ENCODE data around the gene SIX3. TPM values are rescaled to one million over a fixed set of nuclear protein-coding genes. Genes with fewer than 3 reads are reported as not detected.
A peak's percentile ranks its signal among the peaks of the same experiment; 100 is the strongest.

The SIX3 gene
- total RNA-seq (2021) (0.56 and 0.59 TPM in 2 replicates), Bru-seq, nascent RNA (percentile 18 among the genes with signal in this experiment), BruChase-seq, experiment 1, labeled RNA remaining after a 2-hour chase (percentile 33 among the genes with signal in this experiment), BruChase-seq, experiment 2, labeled RNA remaining after a 6-hour chase (percentile 27 among the genes with signal in this experiment)
- long read RNA-seq, partial matches to known transcripts: 0 of 3 reads
- long read RNA-seq, other reads (novel, unspliced or antisense): 1 of 3 reads

DNA sequence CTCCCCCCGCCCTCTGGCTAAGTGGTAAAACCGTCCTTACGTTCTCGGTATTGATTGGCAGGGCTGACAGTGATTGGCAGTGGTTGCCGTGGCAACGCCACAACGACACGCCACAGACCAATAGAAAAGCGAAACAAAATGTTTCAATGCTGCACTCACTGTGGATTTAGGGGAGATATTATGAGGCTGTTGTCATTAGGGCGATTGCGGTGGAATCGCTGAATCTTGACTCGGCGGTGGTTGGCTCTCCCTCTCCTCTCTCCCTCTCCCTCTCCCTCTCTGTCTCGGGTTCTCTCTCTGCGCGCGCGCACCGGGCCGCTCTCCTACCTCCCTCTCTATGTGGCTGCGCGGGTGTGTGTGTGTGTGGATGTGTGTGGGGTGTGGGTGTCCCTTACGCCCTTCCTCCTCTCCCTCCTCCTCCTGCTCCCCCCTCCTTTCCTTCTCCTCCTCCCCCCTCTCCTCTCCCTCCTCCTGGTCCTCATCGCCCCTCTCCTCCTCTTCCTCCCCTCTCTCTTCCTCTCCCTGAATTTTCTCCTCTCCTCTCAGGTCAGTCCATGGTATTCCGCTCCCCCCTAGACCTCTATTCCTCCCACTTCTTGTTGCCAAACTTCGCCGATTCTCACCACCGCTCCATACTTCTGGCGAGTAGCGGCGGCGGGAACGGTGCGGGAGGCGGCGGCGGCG is at the start of gene SIX3:
SIX3 (plus strand) TSS at position 152 of the 684 bp plus-strand sequence; CDS start at position 555, 403 bp downstream.
- intact Hi-C loops (cut with micrococcal nuclease; ENCODE audit: unreplicated experiment): no loop called here
- Histone ChIP-seq H3K4me3 (ENCODE audit: low read depth, low read length, poor library complexity, severe bottlenecking) (peak within 1 kb of the TSS; percentile 51), H3K27ac (ENCODE audit: low read depth, low read length, poor library complexity, severe bottlenecking) (no peak within 1 kb of the TSS), H3K27me3 (replicated peaks; ENCODE audit: insufficient read depth, low read depth, low read length, poor library complexity) (peaks cover 45% of the 10 kb centered on the region), H3K9me3 (ENCODE audit: low read depth, low read length, poor library complexity, severe bottlenecking) (no peaks in the 10 kb centered on the region), H3K36me3 (ENCODE audit: insufficient read depth, low read length, poor library complexity, severe bottlenecking) (no peaks in the 10 kb centered on the region), H3K4me1 (ENCODE audit: insufficient read depth, low read length, poor library complexity, severe bottlenecking) (peaks cover 13% of the 10 kb centered on the region)
- BruUV-seq (replicated peaks): no TSS peak
- POLR2A ChIA-PET (ENCODE audit: low non-redundant PET): no interaction called here
- CTCF ChIA-PET: no interaction called here
- peak; percentile 72 for DNase-seq (ENCODE audit: low spot score)
- TF ChIP-seq, protein P1, sequence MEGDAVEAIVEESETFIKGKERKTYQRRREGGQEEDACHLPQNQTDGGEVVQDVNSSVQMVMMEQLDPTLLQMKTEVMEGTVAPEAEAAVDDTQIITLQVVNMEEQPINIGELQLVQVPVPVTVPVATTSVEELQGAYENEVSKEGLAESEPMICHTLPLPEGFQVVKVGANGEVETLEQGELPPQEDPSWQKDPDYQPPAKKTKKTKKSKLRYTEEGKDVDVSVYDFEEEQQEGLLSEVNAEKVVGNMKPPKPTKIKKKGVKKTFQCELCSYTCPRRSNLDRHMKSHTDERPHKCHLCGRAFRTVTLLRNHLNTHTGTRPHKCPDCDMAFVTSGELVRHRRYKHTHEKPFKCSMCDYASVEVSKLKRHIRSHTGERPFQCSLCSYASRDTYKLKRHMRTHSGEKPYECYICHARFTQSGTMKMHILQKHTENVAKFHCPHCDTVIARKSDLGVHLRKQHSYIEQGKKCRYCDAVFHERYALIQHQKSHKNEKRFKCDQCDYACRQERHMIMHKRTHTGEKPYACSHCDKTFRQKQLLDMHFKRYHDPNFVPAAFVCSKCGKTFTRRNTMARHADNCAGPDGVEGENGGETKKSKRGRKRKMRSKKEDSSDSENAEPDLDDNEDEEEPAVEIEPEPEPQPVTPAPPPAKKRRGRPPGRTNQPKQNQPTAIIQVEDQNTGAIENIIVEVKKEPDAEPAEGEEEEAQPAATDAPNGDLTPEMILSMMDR (conservative IDR thresholded peaks at IDR 0.05; ENCODE audit: low read depth, low read length): no peak
- TF ChIP-seq EZH2 (IDR thresholded peaks at IDR 0.05; ENCODE audit: borderline replicate concordance, low read depth, low read length, poor library complexity, severe bottlenecking): peak; percentile 53

DNA sequence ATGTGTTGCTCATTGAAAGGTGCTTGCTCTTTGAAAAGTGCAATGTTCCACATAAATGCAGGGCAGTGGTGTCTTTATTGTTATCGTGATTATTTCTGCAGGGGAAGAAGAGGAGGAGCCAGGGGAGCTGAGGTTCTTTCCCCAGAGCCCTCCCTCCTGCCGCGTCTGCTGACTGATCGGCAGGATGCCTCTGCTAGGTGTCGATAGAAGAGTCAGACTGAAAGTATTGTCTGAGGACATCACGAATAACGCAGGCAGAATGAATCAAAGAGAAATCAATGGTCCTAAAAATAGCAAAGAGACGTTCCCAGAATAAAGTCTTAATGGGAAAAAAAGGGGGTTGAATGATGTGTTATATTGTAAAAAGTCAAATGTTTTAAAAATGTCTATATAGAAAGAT is 47.4 kb upstream of the SIX3 start:
- Histone ChIP-seq H3K4me3 (ENCODE audit: low read depth, low read length, poor library complexity, severe bottlenecking) (no peak overlapping the region), H3K4me1 (ENCODE audit: insufficient read depth, low read length, poor library complexity, severe bottlenecking) (no peaks in the 10 kb centered on the region), H3K36me3 (ENCODE audit: insufficient read depth, low read length, poor library complexity, severe bottlenecking) (no peaks in the 10 kb centered on the region), H3K27me3 (replicated peaks; ENCODE audit: insufficient read depth, low read depth, low read length, poor library complexity) (no peaks in the 10 kb centered on the region), H3K27ac (ENCODE audit: low read depth, low read length, poor library complexity, severe bottlenecking) (no peak overlapping the region), H3K9me3 (ENCODE audit: low read depth, low read length, poor library complexity, severe bottlenecking) (no peaks in the 10 kb centered on the region)
- TF ChIP-seq, protein P1 (conservative IDR thresholded peaks at IDR 0.05; ENCODE audit: low read depth, low read length): no peak
- no peak for TF ChIP-seq EZH2 (IDR thresholded peaks at IDR 0.05; ENCODE audit: borderline replicate concordance, low read depth, low read length, poor library complexity, severe bottlenecking)
- BruUV-seq (replicated peaks): no TSS peak
- CTCF ChIA-PET: no interaction called here
- POLR2A ChIA-PET (ENCODE audit: low non-redundant PET): no interaction called here
- no peak for DNase-seq (ENCODE audit: low spot score)
- intact Hi-C loops (cut with micrococcal nuclease; ENCODE audit: unreplicated experiment): no loop called here

DNA sequence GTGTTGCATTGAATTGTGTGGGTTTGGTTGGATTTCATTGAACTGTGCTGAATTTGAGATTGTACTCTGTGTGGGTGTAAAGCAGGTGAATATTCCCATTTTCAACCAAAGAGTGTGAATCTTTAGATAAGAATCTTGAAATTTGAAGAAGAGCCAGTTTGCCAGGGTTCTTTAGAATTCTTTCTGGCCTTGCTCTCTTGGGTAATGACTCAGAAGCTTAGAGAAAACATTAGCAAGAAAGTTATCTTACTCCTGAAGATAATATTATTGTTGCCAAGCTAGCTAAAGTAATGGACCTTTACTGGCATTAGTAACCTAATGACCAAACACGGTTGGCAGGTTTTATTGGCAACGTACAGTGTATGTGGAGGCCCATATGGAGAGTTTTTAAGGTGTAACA is 46.4 kb upstream of the SIX3 start:
- POLR2A ChIA-PET (ENCODE audit: low non-redundant PET): no interaction called here

More for the DNA sequence above, 46.4 kb upstream of the SIX3 start:
- H3K9me3 ChIP-seq (ENCODE audit: low read depth, low read length, poor library complexity, severe bottlenecking): no peaks in the 10 kb centered on the region
- H3K4me3 ChIP-seq (ENCODE audit: low read depth, low read length, poor library complexity, severe bottlenecking): no peak overlapping the region
- intact Hi-C loops (cut with micrococcal nuclease; ENCODE audit: unreplicated experiment): no loop called here
- DNase-seq (ENCODE audit: low spot score): no peak
- BruUV-seq (replicated peaks): no TSS peak
- CTCF ChIA-PET: no interaction called here
- TF ChIP-seq, protein P1 (conservative IDR thresholded peaks at IDR 0.05; ENCODE audit: low read depth, low read length): no peak
- TF ChIP-seq EZH2 (IDR thresholded peaks at IDR 0.05; ENCODE audit: borderline replicate concordance, low read depth, low read length, poor library complexity, severe bottlenecking): no peak
- H3K36me3 ChIP-seq (ENCODE audit: insufficient read depth, low read length, poor library complexity, severe bottlenecking): no peaks in the 10 kb centered on the region
- peaks cover 5% of the 10 kb centered on the region for H3K27me3 ChIP-seq (replicated peaks; ENCODE audit: insufficient read depth, low read depth, low read length, poor library complexity)
- H3K4me1 ChIP-seq (ENCODE audit: insufficient read depth, low read length, poor library complexity, severe bottlenecking): no peaks in the 10 kb centered on the region
- no peak overlapping the region for H3K27ac ChIP-seq (ENCODE audit: low read depth, low read length, poor library complexity, severe bottlenecking)

Data from A673 (cell line).